Loucy (cell line): ENCODE results near the gene IL17A.
A peak's percentile ranks its signal among the peaks of the same experiment; 100 is the strongest.

Source experiments
- H2AFZ ChIP-seq: fragments of 200-600 bp; sonication (generic); 2 replicates; pipeline ENCODE4 v1.6.0; 2016; ENCODE audit warnings: antibody characterized with exemption, mild to moderate bottlenecking, low read length, moderate library complexity
- H3F3A ChIP-seq: fragments of 200-600 bp; 2 replicates; pipeline ENCODE4 v1.6.0; 2016; ENCODE audit warnings: antibody characterized with exemption, low read depth, mild to moderate bottlenecking
- H3K27me3 ChIP-seq: fragments of 200-600 bp; sonication (generic); 2 replicates; pipeline ENCODE4 v1.6.1; 2014; ENCODE audit warnings: low read length, mild to moderate bottlenecking; ENCODE audit not compliant: insufficient read depth, poor library complexity, severe bottlenecking
- H3K36me3 ChIP-seq: fragments of 200-600 bp; sonication (generic); 2 replicates; pipeline ENCODE4 v1.6.1; 2016; ENCODE audit warnings: low read length; ENCODE audit not compliant: insufficient read depth
- H3K4me1 ChIP-seq: fragments of 200-600 bp; sonication (generic); 2 replicates; pipeline ENCODE4 v1.5.1; 2014; ENCODE audit warnings: low read length, mild to moderate bottlenecking; ENCODE audit not compliant: insufficient read depth, poor library complexity, severe bottlenecking
- H3K4me2 ChIP-seq: fragments of 200-600 bp; sonication (generic); 2 replicates; pipeline ENCODE4 v1.6.0; 2014; ENCODE audit warnings: antibody characterized with exemption, low read length, low read depth, mild to moderate bottlenecking; ENCODE audit not compliant: poor library complexity, severe bottlenecking
- H3K4me3 ChIP-seq: fragments of 200-600 bp; sonication (generic); 2 replicates; pipeline ENCODE4 v1.5.1; 2014; ENCODE audit warnings: low read length, mild to moderate bottlenecking, mixed read lengths; ENCODE audit not compliant: poor library complexity, severe bottlenecking
- H3K79me2 ChIP-seq: fragments of 200-600 bp; sonication (generic); 2 replicates; pipeline ENCODE4 v1.6.1; 2014; ENCODE audit warnings: low read length; ENCODE audit not compliant: insufficient read depth
- H3K9ac ChIP-seq: fragments of 200-600 bp; sonication (generic); 2 replicates; pipeline ENCODE4 v1.6.0; 2014; ENCODE audit warnings: mild to moderate bottlenecking, low read depth, low read length, moderate library complexity; ENCODE audit not compliant: poor library complexity, severe bottlenecking
- H3K9me2 ChIP-seq: fragments of 200-600 bp; sonication (generic); replicated peaks from 2 replicates; pipeline ENCODE4 v1.6.1; 2016; ENCODE audit warnings: low read depth, low read length, mixed read lengths
- H3K9me3 ChIP-seq: fragments of 200-600 bp; sonication (generic); 2 replicates; pipeline ENCODE4 v1.6.1; 2014; ENCODE audit warnings: mild to moderate bottlenecking, antibody characterized with exemption, low read length, low read depth; ENCODE audit not compliant: insufficient read depth
- H4K20me1 ChIP-seq: fragments of 200-600 bp; sonication (generic); 2 replicates; pipeline ENCODE4 v1.6.0; 2014; ENCODE audit warnings: antibody characterized with exemption, low read length, mild to moderate bottlenecking; ENCODE audit not compliant: insufficient read depth, poor library complexity, severe bottlenecking
- CTCF ChIP-seq: fragments of 200-600 bp; sonication (generic); conservative IDR thresholded peaks from 2 replicates; pipeline ENCODE4 v1.5.1; 2014; ENCODE audit warnings: mild to moderate bottlenecking, antibody characterized with exemption, low read length
- EZH2phosphoT487 ChIP-seq: fragments of 200-600 bp; IDR thresholded peaks from 2 replicates; pipeline ENCODE4 v1.6.1; 2018; ENCODE audit warnings: antibody characterized with exemption, mild to moderate bottlenecking, moderate library complexity, borderline replicate concordance

Gene IL17A

GRCh38 chr6:52231406-52232127, 45.4 kb downstream of the IL17A start:
- H3K9ac ChIP-seq, result no peak overlapping the region
- TF ChIP-seq CTCF (no peak), EZH2phosphoT487 (no peak)
- no peak overlapping the region for H3K4me2 ChIP-seq
- no peaks in the 10 kb centered on the region for H3K9me3 ChIP-seq
- no peak overlapping the region for H2AFZ ChIP-seq
- no peaks in the 10 kb centered on the region for H3F3A ChIP-seq
- peaks cover 19% of the 10 kb centered on the region for H3K4me1 ChIP-seq
- no peaks in the 10 kb centered on the region for H3K79me2 ChIP-seq
- no peaks in the 10 kb centered on the region for H3K27me3 ChIP-seq
- H4K20me1 ChIP-seq, result no peaks in the 10 kb centered on the region
- H3K4me3 ChIP-seq, result no peak overlapping the region
- H3K9me2 ChIP-seq, result no peaks in the 10 kb centered on the region
- H3K36me3 ChIP-seq, result no peaks in the 10 kb centered on the region

DNA sequence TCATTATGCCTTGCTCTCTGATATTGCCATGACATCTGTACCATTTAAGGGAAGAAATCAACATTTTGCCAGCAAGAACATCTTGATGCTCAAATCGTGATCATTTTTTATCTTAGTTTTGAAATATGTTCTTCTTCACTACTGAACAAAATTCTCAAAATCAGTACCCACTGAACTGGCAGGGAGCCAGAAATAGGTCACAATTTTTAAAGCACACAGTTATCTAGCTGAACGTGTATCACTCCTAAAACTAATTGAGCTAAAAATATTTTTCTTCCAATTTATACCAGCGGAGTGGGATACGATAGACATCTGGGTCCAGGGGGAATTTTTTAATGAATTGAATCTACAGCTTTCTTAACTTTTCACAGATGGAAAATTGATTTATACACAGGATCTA, 46.8 kb downstream of the IL17A start:
- Histone ChIP-seq H3F3A (no peaks in the 10 kb centered on the region), H4K20me1 (no peaks in the 10 kb centered on the region), H3K36me3 (no peaks in the 10 kb centered on the region), H3K4me2 (no peak overlapping the region), H3K79me2 (no peaks in the 10 kb centered on the region), H3K9me3 (no peaks in the 10 kb centered on the region), H3K4me1 (peaks cover 12% of the 10 kb centered on the region), H3K9me2 (no peaks in the 10 kb centered on the region), H3K4me3 (no peak overlapping the region), H3K9ac (no peak overlapping the region), H2AFZ (no peak overlapping the region), H3K27me3 (no peaks in the 10 kb centered on the region)
- no peak for TF ChIP-seq EZH2phosphoT487
- TF ChIP-seq CTCF, result no peak

GRCh38 chr6:52233975-52234823, 48.0 kb downstream of the IL17A start:
- Histone ChIP-seq H3F3A (no peaks in the 10 kb centered on the region), H3K9me3 (no peaks in the 10 kb centered on the region), H2AFZ (peak overlapping the region; percentile 39; the same call in 1 of the 2 replicates), H3K36me3 (no peaks in the 10 kb centered on the region), H3K4me3 (no peak overlapping the region), H3K27me3 (no peaks in the 10 kb centered on the region), H3K9ac (no peak overlapping the region), H3K4me1 (peaks cover 12% of the 10 kb centered on the region), H4K20me1 (no peaks in the 10 kb centered on the region), H3K79me2 (no peaks in the 10 kb centered on the region), H3K9me2 (no peaks in the 10 kb centered on the region), H3K4me2 (no peak overlapping the region)
- no peak for TF ChIP-seq EZH2phosphoT487
- TF ChIP-seq CTCF, result peak; percentile 74
